IMR-90 (cell line): ENCODE data around the gene C16orf89.

Source experiments
- CTCF ChIP-seq: conservative IDR thresholded peaks from 2 replicates; pipeline ENCODE4 v1.5.1; 2012; ENCODE audit warnings: mild to moderate bottlenecking, low read depth, low read length, improper control_type of control experiment
- ELK1 ChIP-seq: fragments of 150-350 bp; IDR thresholded peaks from 2 replicates; pipeline ENCODE4 v1.6.1; 2016; ENCODE audit warnings: low read depth, mild to moderate bottlenecking, low read length, moderate library complexity, borderline replicate concordance
- MAZ ChIP-seq: IDR thresholded peaks from 2 replicates; pipeline ENCODE4 v1.6.1; 2012; ENCODE audit warnings: low read depth, mild to moderate bottlenecking, low read length, improper control_type of control experiment, moderate library complexity, borderline replicate concordance
- MXI1 ChIP-seq: IDR thresholded peaks from 2 replicates; pipeline ENCODE4 v1.6.1; 2012; ENCODE audit warnings: low read depth, mild to moderate bottlenecking, low read length, moderate library complexity, borderline replicate concordance
- POLR2A ChIP-seq: IDR thresholded peaks from 2 replicates; pipeline ENCODE4 v1.6.1; 2012; ENCODE audit warnings: mild to moderate bottlenecking, low read depth, low read length
- RFX5 ChIP-seq: IDR thresholded peaks from 2 replicates; pipeline ENCODE4 v1.8.0; 2012; ENCODE audit warnings: low read depth, mild to moderate bottlenecking, low read length, moderate library complexity

GRCh38 chr16:5001571-5001970, 64.2 kb downstream of the C16orf89 start:
- TF ChIP-seq POLR2A: no peak
- no peak for TF ChIP-seq CTCF
- TF ChIP-seq MAZ: no peak
- TF ChIP-seq RFX5: no peak
- no peak for TF ChIP-seq ELK1
- no peak for TF ChIP-seq MXI1
